GM12875 (cell line): Measurements from ENCODE around the gene LRRK1.

Experiments used
- H3K4me3 ChIP-seq: one replicate; pipeline ENCODE4 v1.5.1; 2011; ENCODE audit warnings: low read depth, low read length, control low read depth
- TF ChIP-seq, protein P1 (sequence below): IDR thresholded peaks from 2 replicates; pipeline ENCODE4 v1.5.1; 2011; ENCODE audit warnings: low read depth, mild to moderate bottlenecking, control low read depth, inconsistent platforms, low read length, moderate library complexity, borderline replicate concordance; ENCODE audit not compliant: insufficient read depth

Gene LRRK1

DNA sequence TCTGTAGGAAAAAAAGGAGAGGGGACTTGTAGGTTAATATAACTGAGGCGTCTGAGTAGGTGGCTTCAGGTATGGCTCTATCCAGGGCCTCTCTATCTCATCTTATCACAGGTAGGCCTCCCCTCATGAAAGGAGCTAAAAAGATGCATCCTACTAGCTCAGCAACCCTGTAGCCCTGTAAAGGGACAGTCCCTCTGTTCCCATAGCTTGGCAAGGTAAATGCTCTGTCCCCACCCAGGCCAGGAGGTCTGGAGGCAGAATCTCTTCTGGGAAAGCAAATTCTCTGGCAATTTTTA lies 197.5 kb downstream of the LRRK1 start:
- TF ChIP-seq, protein P1, sequence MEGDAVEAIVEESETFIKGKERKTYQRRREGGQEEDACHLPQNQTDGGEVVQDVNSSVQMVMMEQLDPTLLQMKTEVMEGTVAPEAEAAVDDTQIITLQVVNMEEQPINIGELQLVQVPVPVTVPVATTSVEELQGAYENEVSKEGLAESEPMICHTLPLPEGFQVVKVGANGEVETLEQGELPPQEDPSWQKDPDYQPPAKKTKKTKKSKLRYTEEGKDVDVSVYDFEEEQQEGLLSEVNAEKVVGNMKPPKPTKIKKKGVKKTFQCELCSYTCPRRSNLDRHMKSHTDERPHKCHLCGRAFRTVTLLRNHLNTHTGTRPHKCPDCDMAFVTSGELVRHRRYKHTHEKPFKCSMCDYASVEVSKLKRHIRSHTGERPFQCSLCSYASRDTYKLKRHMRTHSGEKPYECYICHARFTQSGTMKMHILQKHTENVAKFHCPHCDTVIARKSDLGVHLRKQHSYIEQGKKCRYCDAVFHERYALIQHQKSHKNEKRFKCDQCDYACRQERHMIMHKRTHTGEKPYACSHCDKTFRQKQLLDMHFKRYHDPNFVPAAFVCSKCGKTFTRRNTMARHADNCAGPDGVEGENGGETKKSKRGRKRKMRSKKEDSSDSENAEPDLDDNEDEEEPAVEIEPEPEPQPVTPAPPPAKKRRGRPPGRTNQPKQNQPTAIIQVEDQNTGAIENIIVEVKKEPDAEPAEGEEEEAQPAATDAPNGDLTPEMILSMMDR, result no peak
- H3K4me3 ChIP-seq, result no peak overlapping the region

DNA sequence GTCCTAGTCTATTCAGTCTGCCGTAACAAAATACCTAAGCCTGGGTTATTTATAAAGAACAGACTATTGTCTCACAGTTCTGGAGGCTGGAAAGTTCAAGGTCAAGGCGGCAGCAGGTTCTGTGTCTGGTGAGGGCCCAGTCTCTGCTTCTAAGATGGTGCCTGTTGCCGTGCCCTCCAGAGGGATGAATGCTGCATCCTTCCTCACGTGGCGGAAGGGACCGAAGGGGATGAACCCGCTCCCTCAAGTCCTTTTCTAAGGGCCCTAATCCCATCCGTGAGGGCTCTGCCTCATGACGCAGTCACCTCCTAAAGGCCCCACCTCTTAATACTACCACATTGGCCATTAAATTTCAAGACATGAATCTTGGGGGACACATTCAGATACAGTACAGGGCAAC lies 199.0 kb downstream of the LRRK1 start:
- H3K4me3 ChIP-seq, result no peak overlapping the region
- TF ChIP-seq, protein P1, result no peak

DNA sequence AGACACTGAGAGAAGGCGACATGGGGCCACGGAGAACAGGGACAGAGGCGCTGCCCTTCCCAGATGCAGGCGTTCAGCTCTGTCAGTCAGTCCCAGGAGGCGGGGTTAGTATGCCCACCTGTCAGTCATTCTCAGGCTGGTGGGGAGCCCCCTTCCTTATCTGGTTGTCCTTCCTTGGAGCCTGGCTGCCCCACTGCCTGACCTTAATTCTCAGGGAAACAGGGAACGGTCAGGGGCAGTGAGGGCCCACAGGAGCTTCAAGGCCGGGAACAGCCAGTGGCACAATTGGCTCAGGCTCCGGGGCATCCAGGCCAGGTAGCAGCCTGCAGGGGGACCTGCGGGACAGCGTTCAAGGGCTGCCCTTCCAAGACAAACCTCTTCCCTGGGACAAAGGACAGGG lies 199.5 kb downstream of the LRRK1 start:
- TF ChIP-seq, protein P1, result no peak
- no peak overlapping the region for H3K4me3 ChIP-seq

DNA sequence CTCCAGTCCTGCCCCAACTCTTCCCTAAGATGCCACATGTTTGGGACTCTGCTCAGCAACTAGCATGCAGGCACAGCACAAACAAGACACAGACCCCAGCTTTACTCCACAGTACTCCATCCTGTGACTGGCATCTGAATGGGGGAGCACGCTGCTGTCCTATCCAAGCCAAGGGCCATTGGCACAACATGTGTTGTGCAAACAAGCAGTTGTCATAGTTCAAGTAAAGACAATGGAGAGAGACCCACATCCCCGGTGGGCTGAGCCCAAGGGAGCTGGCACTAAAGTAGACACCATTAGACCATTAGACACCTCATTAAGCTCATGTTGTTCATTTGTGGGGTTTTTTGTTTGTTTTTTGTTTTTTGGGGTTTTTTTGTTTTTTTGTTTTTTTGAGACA lies 200.0 kb downstream of the LRRK1 start:
- TF ChIP-seq, protein P1, result no peak
- H3K4me3 ChIP-seq, result no peak overlapping the region
